Lower leg skin (tissue), 3 donors: ENCODE measurements around the gene TREX2.

Experiments used
- POLR2A ChIP-seq, 2 donors: fragments of 450-650 bp; IDR thresholded peaks; one replicate each; pipeline ENCODE4 v1.6.1; 2016 to 2017; ENCODE audit warnings: antibody characterized with exemption in 2 of 2, mild to moderate bottlenecking in 1 of 2, moderate library complexity in 1 of 2
- TF ChIP-seq, protein P1 (sequence below), 3 donors: fragments of 450-650 bp; IDR thresholded peaks; one replicate each; pipeline ENCODE4 v1.5.1; 2016; ENCODE audit warnings: antibody characterized with exemption in 3 of 3, mild to moderate bottlenecking in 3 of 3, moderate library complexity in 2 of 3

GRCh38 chrX:153417637-153418036, 28.2 kb downstream of the TREX2 start:
- TF ChIP-seq, protein P1, sequence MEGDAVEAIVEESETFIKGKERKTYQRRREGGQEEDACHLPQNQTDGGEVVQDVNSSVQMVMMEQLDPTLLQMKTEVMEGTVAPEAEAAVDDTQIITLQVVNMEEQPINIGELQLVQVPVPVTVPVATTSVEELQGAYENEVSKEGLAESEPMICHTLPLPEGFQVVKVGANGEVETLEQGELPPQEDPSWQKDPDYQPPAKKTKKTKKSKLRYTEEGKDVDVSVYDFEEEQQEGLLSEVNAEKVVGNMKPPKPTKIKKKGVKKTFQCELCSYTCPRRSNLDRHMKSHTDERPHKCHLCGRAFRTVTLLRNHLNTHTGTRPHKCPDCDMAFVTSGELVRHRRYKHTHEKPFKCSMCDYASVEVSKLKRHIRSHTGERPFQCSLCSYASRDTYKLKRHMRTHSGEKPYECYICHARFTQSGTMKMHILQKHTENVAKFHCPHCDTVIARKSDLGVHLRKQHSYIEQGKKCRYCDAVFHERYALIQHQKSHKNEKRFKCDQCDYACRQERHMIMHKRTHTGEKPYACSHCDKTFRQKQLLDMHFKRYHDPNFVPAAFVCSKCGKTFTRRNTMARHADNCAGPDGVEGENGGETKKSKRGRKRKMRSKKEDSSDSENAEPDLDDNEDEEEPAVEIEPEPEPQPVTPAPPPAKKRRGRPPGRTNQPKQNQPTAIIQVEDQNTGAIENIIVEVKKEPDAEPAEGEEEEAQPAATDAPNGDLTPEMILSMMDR (IDR thresholded peaks at IDR 0.05) = no peak
- TF ChIP-seq POLR2A (IDR thresholded peaks at IDR 0.05) = no peak
